PC-3 (cell line): ENCODE measurements around the gene SYK.

Experiments used
- EZH2 ChIP-seq: fragments of 300-600 bp; sonication (generic); IDR thresholded peaks from one replicate; pipeline ENCODE4 v1.6.1; 2017; ENCODE audit warnings: antibody characterized with exemption, mild to moderate bottlenecking, low read length; ENCODE audit not compliant: unreplicated experiment
- EZH2phosphoT487 ChIP-seq: fragments of 300-600 bp; sonication (generic); IDR thresholded peaks from 2 replicates; pipeline ENCODE4 v1.6.1; 2018; ENCODE audit warnings: mild to moderate bottlenecking, antibody characterized with exemption, low read length, borderline replicate concordance
- TF ChIP-seq, protein P1 (sequence below): fragments of 300-600 bp; sonication (generic); conservative IDR thresholded peaks from 2 replicates; pipeline ENCODE4 v1.5.1; 2017; ENCODE audit warnings: antibody characterized with exemption, low read depth, mild to moderate bottlenecking, low read length

GRCh38 chr9:90940280-90940679 is 138.7 kb downstream of the SYK start:
- TF ChIP-seq EZH2phosphoT487 (no peak), EZH2 (no peak)
- TF ChIP-seq, protein P1, sequence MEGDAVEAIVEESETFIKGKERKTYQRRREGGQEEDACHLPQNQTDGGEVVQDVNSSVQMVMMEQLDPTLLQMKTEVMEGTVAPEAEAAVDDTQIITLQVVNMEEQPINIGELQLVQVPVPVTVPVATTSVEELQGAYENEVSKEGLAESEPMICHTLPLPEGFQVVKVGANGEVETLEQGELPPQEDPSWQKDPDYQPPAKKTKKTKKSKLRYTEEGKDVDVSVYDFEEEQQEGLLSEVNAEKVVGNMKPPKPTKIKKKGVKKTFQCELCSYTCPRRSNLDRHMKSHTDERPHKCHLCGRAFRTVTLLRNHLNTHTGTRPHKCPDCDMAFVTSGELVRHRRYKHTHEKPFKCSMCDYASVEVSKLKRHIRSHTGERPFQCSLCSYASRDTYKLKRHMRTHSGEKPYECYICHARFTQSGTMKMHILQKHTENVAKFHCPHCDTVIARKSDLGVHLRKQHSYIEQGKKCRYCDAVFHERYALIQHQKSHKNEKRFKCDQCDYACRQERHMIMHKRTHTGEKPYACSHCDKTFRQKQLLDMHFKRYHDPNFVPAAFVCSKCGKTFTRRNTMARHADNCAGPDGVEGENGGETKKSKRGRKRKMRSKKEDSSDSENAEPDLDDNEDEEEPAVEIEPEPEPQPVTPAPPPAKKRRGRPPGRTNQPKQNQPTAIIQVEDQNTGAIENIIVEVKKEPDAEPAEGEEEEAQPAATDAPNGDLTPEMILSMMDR, result no peak
